GM21526 (cell line): ENCODE data around the gene SH3RF3.

Experiments
- ATAC-seq: cut with Tn5 transposase; IDR thresholded peaks from one replicate; pipeline ENCODE4 v1.9.1; 2021; ENCODE audit warnings: moderate library complexity; ENCODE audit not compliant: unreplicated experiment, low FRiP score

The SH3RF3 gene

GRCh38 chr2:109421101-109421500 is 292.1 kb downstream of the SH3RF3 start:
- no peak for ATAC-seq

- ATAC-seq, result no peak
Observed at GRCh38 chr2:109421642-109422041, 292.6 kb downstream of the SH3RF3 start.

GRCh38 chr2:109422071-109422757 is 293.2 kb downstream of the SH3RF3 start:
- ATAC-seq, result no peak

- no peak for ATAC-seq
Observed at GRCh38 chr2:109422758-109423500, 293.9 kb downstream of the SH3RF3 start.

- ATAC-seq, result no peak
Observed at GRCh38 chr2:109423556-109424359, 294.8 kb downstream of the SH3RF3 start.

- ATAC-seq, result no peak
Observed at GRCh38 chr2:109425411-109425810, 296.4 kb downstream of the SH3RF3 start.

- no peak for ATAC-seq
Observed at GRCh38 chr2:109427661-109428091, 298.7 kb downstream of the SH3RF3 start.

GRCh38 chr2:109428281-109428680 is 299.3 kb downstream of the SH3RF3 start:
- no peak for ATAC-seq

- no peak for ATAC-seq
Observed at GRCh38 chr2:109428841-109429566, 300.0 kb downstream of the SH3RF3 start.

GRCh38 chr2:109429567-109430328 is 300.7 kb downstream of the SH3RF3 start:
- no peak for ATAC-seq

GRCh38 chr2:109430329-109430636 is 301.3 kb downstream of the SH3RF3 start:
- ATAC-seq, result no peak

- no peak for ATAC-seq
Observed at GRCh38 chr2:109432421-109432820, 303.4 kb downstream of the SH3RF3 start.

GRCh38 chr2:109433486-109433885 is 304.5 kb downstream of the SH3RF3 start:
- no peak for ATAC-seq

GRCh38 chr2:109433926-109434325 is 304.9 kb downstream of the SH3RF3 start:
- ATAC-seq, result no peak

- ATAC-seq, result no peak
Observed at GRCh38 chr2:109434351-109434750, 305.3 kb downstream of the SH3RF3 start.

- ATAC-seq, result no peak
Observed at GRCh38 chr2:109435066-109435690, 306.2 kb downstream of the SH3RF3 start.

GRCh38 chr2:109435901-109436598 is 307.0 kb downstream of the SH3RF3 start:
- no peak for ATAC-seq

- no peak for ATAC-seq
Observed at GRCh38 chr2:109436610-109437225, 307.7 kb downstream of the SH3RF3 start.
